GM18867 (cell line): ENCODE results near the gene PARVA.
"Not testable (repeated sequence)": the region's sequence is repeated elsewhere in the genome, so short reads cannot be mapped to it uniquely, and the experiment has no call there.

Experiments used
- ATAC-seq: cut with Tn5 transposase; IDR thresholded peaks from one replicate; pipeline ENCODE4 v1.9.1; 2021; ENCODE audit warnings: mild to moderate bottlenecking, moderate library complexity; ENCODE audit not compliant: unreplicated experiment

The PARVA gene

GRCh38 chr11:12494699-12495098 is 117.3 kb downstream of the PARVA start:
- no peak for ATAC-seq

- ATAC-seq = no peak
Observed at GRCh38 chr11:12496181-12497025, 119.0 kb downstream of the PARVA start.

- ATAC-seq = no peak
Observed at GRCh38 chr11:12497431-12497830, 120.1 kb downstream of the PARVA start.

DNA sequence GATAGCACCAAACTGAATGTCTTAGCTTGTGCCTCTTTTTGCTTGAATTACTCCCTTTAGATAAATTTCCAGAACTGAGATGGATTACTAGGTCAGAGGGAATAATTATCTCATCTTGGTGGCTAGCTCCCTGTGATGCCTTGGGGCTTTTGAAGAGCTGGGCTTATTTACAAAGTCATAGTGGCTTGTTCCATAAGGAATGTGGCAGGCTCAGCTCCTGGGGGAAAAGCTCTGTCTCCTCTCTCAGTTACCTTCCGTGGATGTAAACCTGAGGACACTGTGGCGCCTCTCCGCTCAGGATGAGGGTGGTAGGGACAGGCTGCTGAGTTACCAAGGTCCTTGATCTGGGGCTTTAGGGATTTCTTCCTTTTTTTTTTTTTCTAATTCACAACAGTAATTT is 121.7 kb downstream of the PARVA start:
- no peak for ATAC-seq

- ATAC-seq = no peak
Observed at GRCh38 chr11:12502046-12502445, 124.7 kb downstream of the PARVA start.

GRCh38 chr11:12503039-12503484 is 125.7 kb downstream of the PARVA start:
- no peak for ATAC-seq

- ATAC-seq = no peak
Observed at GRCh38 chr11:12503886-12504285, 126.5 kb downstream of the PARVA start.

- ATAC-seq = no peak
Observed at GRCh38 chr11:12505183-12505582, 127.8 kb downstream of the PARVA start.

DNA sequence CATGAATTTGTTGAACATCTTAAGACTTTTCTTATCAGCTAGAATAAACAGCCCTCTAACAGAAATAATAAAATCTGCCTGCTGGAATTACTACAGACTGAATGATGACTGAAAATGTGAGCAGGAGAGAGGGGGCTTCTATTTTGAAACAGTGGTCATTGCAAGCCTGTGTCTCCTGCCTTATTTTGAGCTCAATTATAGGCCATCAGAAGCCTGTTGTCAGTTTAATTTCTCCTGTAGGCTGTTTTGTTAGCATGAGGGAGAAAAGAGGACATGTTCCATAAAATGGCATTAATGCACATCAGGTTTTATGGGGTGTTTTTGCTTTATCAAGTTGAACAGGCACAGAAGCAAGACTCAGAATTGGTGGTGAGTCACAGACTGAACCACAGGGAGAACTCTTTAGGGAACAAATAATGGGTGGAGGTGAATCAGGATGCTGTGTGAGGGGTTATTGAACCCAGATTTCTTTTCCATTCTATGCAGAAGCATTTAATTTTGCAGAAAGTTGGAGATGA is 129.1 kb downstream of the PARVA start:
- ATAC-seq = no peak

DNA sequence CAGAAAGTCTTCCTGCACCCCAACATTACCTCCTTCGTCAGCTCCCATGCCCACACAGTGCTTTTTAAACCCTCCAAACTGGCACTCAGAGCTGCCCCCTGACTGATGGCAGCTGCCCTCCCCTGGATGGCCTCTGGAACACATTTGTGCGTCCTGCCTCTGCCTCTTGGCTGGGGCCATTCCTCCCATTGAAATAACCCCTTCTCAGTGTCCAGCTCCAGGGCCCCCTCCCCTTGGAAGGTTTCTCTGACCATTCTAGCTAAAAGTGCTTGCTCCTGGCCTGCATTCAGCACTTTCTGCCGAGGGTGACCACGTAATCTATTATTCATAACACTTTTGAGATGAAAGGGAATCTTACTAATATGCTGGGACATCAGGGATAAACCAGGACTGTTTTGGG is 130.0 kb downstream of the PARVA start:
- ATAC-seq = no peak

DNA sequence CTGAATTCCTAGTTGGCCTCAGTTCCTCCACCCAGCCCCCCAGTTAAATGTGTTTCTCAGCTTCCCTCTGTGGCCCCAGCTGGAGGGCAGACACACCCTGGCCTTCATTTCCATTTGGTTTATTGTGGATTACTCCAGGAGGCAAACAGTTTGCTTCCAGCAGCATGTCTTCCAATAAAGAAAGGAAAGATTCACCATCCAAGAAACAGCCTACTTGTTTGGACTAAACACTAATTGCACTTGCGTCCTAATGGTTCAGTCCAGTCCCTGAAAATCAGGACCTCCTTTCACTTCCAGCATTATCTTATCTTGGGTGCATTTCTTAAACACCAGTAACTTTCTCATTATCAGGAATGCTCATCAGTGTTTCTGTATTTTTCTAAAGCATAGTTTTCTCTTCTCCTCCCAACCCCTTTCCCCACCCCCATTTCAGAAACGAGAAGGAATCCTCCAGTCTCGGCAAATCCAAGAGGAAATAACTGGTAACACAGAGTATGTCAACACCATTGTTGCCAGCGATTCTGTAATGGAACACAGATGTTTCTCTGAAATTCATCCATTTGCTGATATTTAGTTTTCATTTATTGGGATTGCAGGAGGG is 130.9 kb downstream of the PARVA start:
- ATAC-seq = no peak

- no peak for ATAC-seq
Observed at GRCh38 chr11:12509371-12509770, 132.0 kb downstream of the PARVA start.

- no peak for ATAC-seq
Observed at GRCh38 chr11:12512132-12512531, 134.8 kb downstream of the PARVA start.

- no peak for ATAC-seq
Observed at GRCh38 chr11:12512826-12513395, 135.5 kb downstream of the PARVA start.

GRCh38 chr11:12516387-12517105 is 139.2 kb downstream of the PARVA start:
- ATAC-seq = no peak

DNA sequence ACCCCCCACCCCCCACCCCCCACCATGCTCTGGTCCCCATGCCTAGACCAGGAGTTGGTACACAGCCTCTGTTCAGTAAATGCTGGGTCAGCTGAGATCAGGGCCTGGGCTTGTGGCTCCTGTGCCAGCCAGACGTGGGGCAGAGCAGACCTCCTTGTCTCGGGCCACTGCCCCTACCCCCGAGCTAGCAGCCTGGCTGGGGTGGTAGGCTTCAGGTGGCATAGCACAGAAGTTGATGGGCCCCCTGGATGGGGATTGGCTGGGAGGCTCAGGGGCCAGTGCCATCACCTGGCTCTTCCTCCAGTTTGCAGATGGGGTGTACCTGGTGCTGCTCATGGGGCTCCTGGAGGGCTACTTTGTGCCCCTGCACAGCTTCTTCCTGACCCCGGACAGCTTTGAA is 139.9 kb downstream of the PARVA start:
- ATAC-seq = no peak

DNA sequence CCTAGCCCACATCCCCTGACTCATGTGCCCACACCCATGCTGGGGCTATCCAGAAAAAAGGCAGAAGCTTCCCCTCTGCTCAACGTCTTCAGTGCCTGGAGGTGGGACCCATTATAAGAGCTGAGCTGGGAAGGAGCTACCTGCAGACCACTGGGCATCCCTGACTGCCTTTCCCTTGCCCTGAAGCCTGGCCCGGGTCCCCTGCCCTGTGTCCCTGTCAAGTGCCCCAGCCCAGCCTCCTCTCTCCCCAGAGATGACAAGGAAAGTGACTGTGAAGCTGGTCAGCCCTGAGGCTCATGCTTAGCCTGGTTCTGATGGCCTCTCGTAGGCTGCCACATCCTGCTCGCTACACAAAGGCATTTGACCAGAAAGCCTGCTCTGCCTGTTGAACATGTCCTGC is 140.4 kb downstream of the PARVA start:
- no peak for ATAC-seq

GRCh38 chr11:12518606-12519385 is 141.4 kb downstream of the PARVA start:
- ATAC-seq = no peak

DNA sequence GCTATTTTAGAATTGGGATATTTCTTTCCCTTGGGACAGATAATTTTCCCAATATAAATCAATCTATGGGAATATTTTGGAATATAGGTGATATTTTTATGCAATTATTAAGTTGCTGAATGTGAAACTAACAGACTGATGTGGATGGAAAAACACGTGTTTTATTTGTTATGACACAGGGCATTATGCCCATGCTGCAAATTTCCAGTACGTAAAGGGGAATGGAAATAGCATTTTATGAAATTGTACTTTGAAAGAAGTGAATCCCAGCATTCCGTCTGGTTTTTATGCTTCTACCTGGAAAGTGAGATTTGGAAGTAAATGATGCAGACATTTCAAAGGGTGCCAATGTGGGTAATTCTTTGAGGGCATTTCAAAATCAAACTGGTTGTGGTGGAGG is 142.7 kb downstream of the PARVA start:
- ATAC-seq = no peak

- ATAC-seq = not testable (repeated sequence)
Observed at GRCh38 chr11:12520576-12520975, 143.2 kb downstream of the PARVA start.
